Right cardiac atrium (tissue), 5 donors: ENCODE results near the gene KITLG. TPM values are rescaled to one million over a fixed set of nuclear protein-coding genes. Genes with fewer than 3 reads are reported as not detected.
"Not testable (repeated sequence)": the region's sequence is repeated elsewhere in the genome, so short reads cannot be mapped to it uniquely, and the experiment has no call there.

Source experiments
- ATAC-seq, 2 donors: fragments of 200-7000 bp; cut with Tn5 transposase; one replicate each; pipeline versions ENCODE4 v1.8.0 to v1.9.1; 2020; ENCODE audit warnings: moderate library complexity in 2 of 2, mild to moderate bottlenecking in 1 of 2
- DNase-seq, 3 donors: peaks; one replicate each; pipeline ENCODE4 v3.0.0-alpha.2; 2020
- H3K27ac ChIP-seq: one replicate; pipeline ENCODE4 v1.5.1; 2013; ENCODE audit warnings: mild to moderate bottlenecking, low read length, control low read depth, moderate library complexity
- H3K27me3 ChIP-seq: one replicate; pipeline ENCODE4 v1.6.1; 2013; ENCODE audit not compliant: control insufficient read depth, insufficient read depth
- H3K4me1 ChIP-seq: one replicate; pipeline ENCODE4 v1.6.1; 2013; ENCODE audit warnings: low read length; ENCODE audit not compliant: control insufficient read depth, insufficient read depth
- H3K4me3 ChIP-seq: one replicate; pipeline ENCODE4 v1.5.1; 2013; ENCODE audit warnings: low read length, control low read depth
- H3K9me3 ChIP-seq: one replicate; pipeline ENCODE4 v1.6.1; 2013; ENCODE audit warnings: low read length; ENCODE audit not compliant: control insufficient read depth
- WGBS: extraction: QIAGEN DNeasy Blood & Tissue Kit; methylation state at CpG from one replicate; pipeline ENCODE4 v1.1.7; 2013; 5-methylcytosine and 5-hydroxymethylcytosine counted together
- intact Hi-C, 4 donors: fragments of 100-400 bp; cut with DNase I; formaldehyde crosslinking; loops; one replicate each; pipeline versions ENCODE4 v1.11.0 to v1.14.0; 2022 to 2023
- long read RNA-seq, 4 donors: library from polyadenylated mRNA; unstranded; transcript quantifications; one replicate each; pipeline ENCODE4 v2.0.0, GENCODE V29; 2020 to 2021
- polyA plus RNA-seq: library from polyadenylated mRNA; stranded (reverse); fragments of 200-250 nt; gene quantifications from one replicate; pipeline ENCODE4 v1.2.3, GENCODE V29; 2013
- total RNA-seq, 4 donors: library from RNA; stranded (reverse); fragmentation: NEBNext Ultra II Directional; extraction: Animal tissue kit (Norgen Biotek cat#: 25700); gene quantifications; one replicate each; pipeline ENCODE4 v1.2.1, GENCODE V29; 2021
- donor health status: healthy with polysubstance abuse.
- donor health status: DM: no; HTN: yes; CAD: no.
- donor health status: DM: no; HTN: no; CAD: no.
- donor health status: DM: no; HTN: yes; CAD: no; lungs with severe emphysema.
- donor health status: DM: yes; HTN: yes; CAD: no.

Gene KITLG
- total RNA-seq (1 to 10 TPM; 5.0 to 8.0 (median 7.5) TPM), polyA plus RNA-seq (3.3 TPM)
- long read RNA-seq, donor 1, full-length matches to known transcripts, result 4 of 6 reads
- long read RNA-seq, donor 1, partial matches to known transcripts, result 0 of 6 reads
- long read RNA-seq, donor 1, other reads (novel, unspliced or antisense), result 2 of 6 reads
- long read RNA-seq, donor 2, full-length matches to known transcripts, result 1 of 2 reads
- long read RNA-seq, donor 2, partial matches to known transcripts, result 0 of 2 reads
- long read RNA-seq, donor 2, other reads (novel, unspliced or antisense), result 1 of 2 reads
- long read RNA-seq, donor 3, full-length matches to known transcripts, result 9 of 10 reads
- long read RNA-seq, donor 3, partial matches to known transcripts, result 1 of 10 reads
- long read RNA-seq, donor 3, other reads (novel, unspliced or antisense), result 0 of 10 reads
- long read RNA-seq, donor 4, full-length matches to known transcripts, result 4 of 4 reads
- long read RNA-seq, donor 4, partial matches to known transcripts, result 0 of 4 reads
- long read RNA-seq, donor 4, other reads (novel, unspliced or antisense), result 0 of 4 reads

- intact Hi-C loops, result no loop called here
- no peaks in the 10 kb centered on the region for H3K4me1 ChIP-seq
- no peaks in the 10 kb centered on the region for H3K27me3 ChIP-seq
- peak; percentile 98 for ATAC-seq
- H3K9me3 ChIP-seq, result no peaks in the 10 kb centered on the region
- H3K27ac ChIP-seq, result peak within 1 kb of the TSS; percentile 42
- under 1% methylated on average over 73 of the region's 73 CpGs for WGBS
- H3K4me3 ChIP-seq, result peak within 1 kb of the TSS; percentile 73
- DNase-seq, result peak; percentile 88 to 94 (median 93)
These were observed at the start of gene KITLG for GRCh38 chr12:88580051-88580871. Gene KITLG (minus strand): TSS chr12:88580471. CDS start chr12:88580278, 193 bp downstream.

GRCh38 chr12:88628856-88629509 lies 48.7 kb upstream of the KITLG start:
- no peak overlapping the region for H3K4me3 ChIP-seq
- no peaks in the 10 kb centered on the region for H3K27me3 ChIP-seq
- no peaks in the 10 kb centered on the region for H3K4me1 ChIP-seq
- DNase-seq, result peak; percentile 10 to 60 (median 41)
- H3K9me3 ChIP-seq, result no peaks in the 10 kb centered on the region
- intact Hi-C loops, result no loop called here
- WGBS, result 43% methylated on average over 2 of the region's 2 CpGs
- no peak overlapping the region for H3K27ac ChIP-seq
- ATAC-seq, result peak; percentile 36 to 85

- ATAC-seq, H3K4me3 ChIP-seq, H3K4me1 ChIP-seq, H3K27ac ChIP-seq, intact Hi-C loops, DNase-seq, H3K9me3 ChIP-seq, H3K27me3 ChIP-seq: not testable (repeated sequence)
- 88% methylated on average over 1 of the region's 1 CpG for WGBS
These were observed 47.8 kb upstream of the KITLG start for GRCh38 chr12:88628035-88628434.

GRCh38 chr12:88627501-88627900 lies 47.2 kb upstream of the KITLG start:
- WGBS, result 51% methylated on average over 1 of the region's 1 CpG
- ATAC-seq (no peak), DNase-seq (no peak)
- Histone ChIP-seq H3K27ac (no peak overlapping the region), H3K9me3 (no peaks in the 10 kb centered on the region), H3K4me3 (no peak overlapping the region), H3K27me3 (no peaks in the 10 kb centered on the region), H3K4me1 (no peaks in the 10 kb centered on the region)
- intact Hi-C loops, result no loop called here

GRCh38 chr12:88625356-88625755 lies 45.1 kb upstream of the KITLG start:
- intact Hi-C loops, result no loop called here
- Histone ChIP-seq H3K4me3 (no peak overlapping the region), H3K9me3 (no peaks in the 10 kb centered on the region), H3K27me3 (no peaks in the 10 kb centered on the region), H3K27ac (no peak overlapping the region), H3K4me1 (no peaks in the 10 kb centered on the region)
- ATAC-seq, result no peak
- no peak for DNase-seq
- 68% methylated on average over 7 of the region's 7 CpGs for WGBS

GRCh38 chr12:88624911-88625310 lies 44.6 kb upstream of the KITLG start:
- 56% methylated on average over 3 of the region's 3 CpGs for WGBS
- H3K4me1 ChIP-seq, result no peaks in the 10 kb centered on the region
- DNase-seq (no peak), ATAC-seq (no peak)
- intact Hi-C loops, result no loop called here
- no peak overlapping the region for H3K27ac ChIP-seq
- no peak overlapping the region for H3K4me3 ChIP-seq
- no peaks in the 10 kb centered on the region for H3K9me3 ChIP-seq
- no peaks in the 10 kb centered on the region for H3K27me3 ChIP-seq

- Histone ChIP-seq H3K4me3 (no peak overlapping the region), H3K27me3 (no peaks in the 10 kb centered on the region), H3K4me1 (no peaks in the 10 kb centered on the region), H3K27ac (no peak overlapping the region), H3K9me3 (no peaks in the 10 kb centered on the region)
- 81% methylated on average over 3 of the region's 3 CpGs for WGBS
- DNase-seq (no peak), ATAC-seq (no peak)
- intact Hi-C loops, result no loop called here
These were observed 43.7 kb upstream of the KITLG start for GRCh38 chr12:88623777-88624548.

GRCh38 chr12:88617352-88617751 lies 37.1 kb upstream of the KITLG start:
- Histone ChIP-seq H3K9me3 (no peaks in the 10 kb centered on the region), H3K27me3 (no peaks in the 10 kb centered on the region), H3K27ac (no peak overlapping the region), H3K4me1 (no peaks in the 10 kb centered on the region), H3K4me3 (no peak overlapping the region)
- no peak for ATAC-seq
- DNase-seq, result no peak
- 82% methylated on average over 1 of the region's 1 CpG for WGBS
- intact Hi-C loops, result no loop called here

- Histone ChIP-seq H3K27ac (no peak overlapping the region), H3K4me3 (no peak overlapping the region), H3K9me3 (no peaks in the 10 kb centered on the region), H3K4me1 (no peaks in the 10 kb centered on the region), H3K27me3 (no peaks in the 10 kb centered on the region)
- no peak for ATAC-seq
- 85% methylated on average over 1 of the region's 1 CpG for WGBS
- intact Hi-C loops, result no loop called here
- no peak for DNase-seq
These were observed 35.2 kb upstream of the KITLG start for GRCh38 chr12:88615490-88615889.

GRCh38 chr12:88604646-88605045 lies 24.4 kb upstream of the KITLG start:
- Histone ChIP-seq H3K4me1 (no peaks in the 10 kb centered on the region), H3K27me3 (no peaks in the 10 kb centered on the region), H3K9me3 (no peaks in the 10 kb centered on the region), H3K4me3 (no peak overlapping the region), H3K27ac (no peak overlapping the region)
- intact Hi-C loops, result no loop called here
- no peak for DNase-seq
- no peak for ATAC-seq
